Cardiac atrium fibroblast (primary cell): ENCODE data around the gene OR10H1. TPM values are rescaled to one million over a fixed set of nuclear protein-coding genes. Genes with fewer than 3 reads are reported as not detected.

Experiments used
- total RNA-seq: library from RNA; depleted of rRNA; stranded (reverse); fragments of >200 nt; gene quantifications from 2 replicates; pipeline ENCODE4 v1.2.3, GENCODE V29; 2015

Gene OR10H1
- not detected in 2 replicates for total RNA-seq

GRCh38 chr19:15815306-15815705 lies at the start of gene OR10H1:
Gene OR10H1, minus strand, starts transcription at chr19:15815664. Its CDS starts 7,627 bp downstream, at chr19:15808037.

GRCh38 chr19:15787611-15788155 lies 27.8 kb downstream of the OR10H1 start, which contains the start of gene OR10H5:
Gene OR10H5, plus strand, starts transcription at chr19:15787661. Its CDS starts 6,388 bp downstream, at chr19:15794049.

Other genes with a start within 250 kb of the OR10H1 start
- not detected in 2 replicates for gene CYP4F8, start 200.4 kb downstream of the OR10H1 start, total RNA-seq
- not detected in 2 replicates for gene CYP4F3, start 174.8 kb downstream of the OR10H1 start, total RNA-seq
- gene CYP4F12, start 142.6 kb downstream of the OR10H1 start, total RNA-seq = not detected in 2 replicates
- not detected in 2 replicates for gene OR10H2, start 87.6 kb downstream of the OR10H1 start, total RNA-seq
- not detected in 2 replicates for gene OR10H3, start 77.7 kb downstream of the OR10H1 start, total RNA-seq
- gene OR10H5, start 28.0 kb downstream of the OR10H1 start, total RNA-seq = not detected in 2 replicates
- gene CYP4F2, start 82.4 kb upstream of the OR10H1 start, total RNA-seq = not detected in 2 replicates
- not detected in 2 replicates for gene CYP4F11, start 118.9 kb upstream of the OR10H1 start, total RNA-seq
- gene OR10H4, start 133.3 kb upstream of the OR10H1 start, total RNA-seq = not detected in 2 replicates